PC-9 (cell line): ENCODE data around the gene TMEM150C.

Experiments
- EZH2 ChIP-seq: fragments of 200-600 bp; sonication (generic); IDR thresholded peaks from 2 replicates; pipeline ENCODE4 v1.8.0; 2017; ENCODE audit warnings: antibody characterized with exemption, low read depth
- TF ChIP-seq, protein P1 (sequence below): fragments of 200-600 bp; sonication (generic); conservative IDR thresholded peaks from 2 replicates; pipeline ENCODE4 v1.6.1; 2017; ENCODE audit warnings: mixed run types, antibody characterized with exemption, mild to moderate bottlenecking, moderate library complexity

DNA sequence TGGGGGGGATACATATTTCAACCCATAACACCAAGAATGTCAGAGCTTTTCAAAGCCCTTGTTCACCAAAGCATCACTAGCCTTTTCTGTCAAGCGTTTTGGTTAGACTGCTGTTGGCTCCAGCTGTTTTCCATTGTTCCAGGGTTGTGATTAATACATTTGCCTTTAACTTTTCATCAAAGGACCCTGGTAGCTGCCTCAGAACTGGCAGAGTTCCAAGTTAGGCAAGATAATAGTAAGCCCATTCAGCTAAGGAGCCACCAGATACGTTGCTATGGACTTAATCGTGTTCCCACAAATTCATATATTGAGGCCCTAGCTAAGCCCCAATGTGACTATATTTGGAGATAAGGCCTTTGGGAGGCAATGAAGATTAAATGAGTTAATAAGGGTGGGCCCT is 94.3 kb downstream of the TMEM150C start:
- TF ChIP-seq, protein P1, sequence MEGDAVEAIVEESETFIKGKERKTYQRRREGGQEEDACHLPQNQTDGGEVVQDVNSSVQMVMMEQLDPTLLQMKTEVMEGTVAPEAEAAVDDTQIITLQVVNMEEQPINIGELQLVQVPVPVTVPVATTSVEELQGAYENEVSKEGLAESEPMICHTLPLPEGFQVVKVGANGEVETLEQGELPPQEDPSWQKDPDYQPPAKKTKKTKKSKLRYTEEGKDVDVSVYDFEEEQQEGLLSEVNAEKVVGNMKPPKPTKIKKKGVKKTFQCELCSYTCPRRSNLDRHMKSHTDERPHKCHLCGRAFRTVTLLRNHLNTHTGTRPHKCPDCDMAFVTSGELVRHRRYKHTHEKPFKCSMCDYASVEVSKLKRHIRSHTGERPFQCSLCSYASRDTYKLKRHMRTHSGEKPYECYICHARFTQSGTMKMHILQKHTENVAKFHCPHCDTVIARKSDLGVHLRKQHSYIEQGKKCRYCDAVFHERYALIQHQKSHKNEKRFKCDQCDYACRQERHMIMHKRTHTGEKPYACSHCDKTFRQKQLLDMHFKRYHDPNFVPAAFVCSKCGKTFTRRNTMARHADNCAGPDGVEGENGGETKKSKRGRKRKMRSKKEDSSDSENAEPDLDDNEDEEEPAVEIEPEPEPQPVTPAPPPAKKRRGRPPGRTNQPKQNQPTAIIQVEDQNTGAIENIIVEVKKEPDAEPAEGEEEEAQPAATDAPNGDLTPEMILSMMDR = no peak
- no peak for TF ChIP-seq EZH2
